HEK293 (cell line): ENCODE data around the gene AFF1.

Source experiments
- SP2 ChIP-seq: fragments of 450-650 bp; formaldehyde crosslinking; IDR thresholded peaks from 2 replicates; pipeline ENCODE4 v1.5.1; 2016; ENCODE audit warnings: missing biosample characterization, missing genetic modification characterization
- TF ChIP-seq, protein P1 (sequence below): fragments of 450-650 bp; formaldehyde crosslinking; IDR thresholded peaks from 2 replicates; pipeline ENCODE4 v1.5.1; 2016; ENCODE audit warnings: missing biosample characterization, missing genetic modification characterization

DNA sequence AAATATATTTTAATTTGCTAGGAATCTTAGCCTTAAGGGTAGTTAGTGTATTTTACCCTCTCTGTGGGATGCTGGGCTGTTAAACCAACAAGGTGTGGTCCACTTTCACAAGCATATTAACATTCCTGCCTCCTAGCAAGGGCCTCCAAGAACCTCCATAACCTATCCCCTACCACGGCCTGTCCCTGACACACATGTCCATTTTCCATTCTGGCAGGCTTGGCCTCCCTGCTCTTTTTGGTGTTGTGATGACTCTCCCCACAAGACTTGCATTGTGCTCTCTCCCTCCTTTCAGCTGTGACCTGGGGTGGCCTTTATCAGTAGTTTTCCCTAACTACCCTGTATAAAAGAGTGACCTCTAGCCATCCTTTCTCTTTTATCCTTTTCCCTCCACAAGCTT, 165.4 kb downstream of the AFF1 start:
- TF ChIP-seq, protein P1, sequence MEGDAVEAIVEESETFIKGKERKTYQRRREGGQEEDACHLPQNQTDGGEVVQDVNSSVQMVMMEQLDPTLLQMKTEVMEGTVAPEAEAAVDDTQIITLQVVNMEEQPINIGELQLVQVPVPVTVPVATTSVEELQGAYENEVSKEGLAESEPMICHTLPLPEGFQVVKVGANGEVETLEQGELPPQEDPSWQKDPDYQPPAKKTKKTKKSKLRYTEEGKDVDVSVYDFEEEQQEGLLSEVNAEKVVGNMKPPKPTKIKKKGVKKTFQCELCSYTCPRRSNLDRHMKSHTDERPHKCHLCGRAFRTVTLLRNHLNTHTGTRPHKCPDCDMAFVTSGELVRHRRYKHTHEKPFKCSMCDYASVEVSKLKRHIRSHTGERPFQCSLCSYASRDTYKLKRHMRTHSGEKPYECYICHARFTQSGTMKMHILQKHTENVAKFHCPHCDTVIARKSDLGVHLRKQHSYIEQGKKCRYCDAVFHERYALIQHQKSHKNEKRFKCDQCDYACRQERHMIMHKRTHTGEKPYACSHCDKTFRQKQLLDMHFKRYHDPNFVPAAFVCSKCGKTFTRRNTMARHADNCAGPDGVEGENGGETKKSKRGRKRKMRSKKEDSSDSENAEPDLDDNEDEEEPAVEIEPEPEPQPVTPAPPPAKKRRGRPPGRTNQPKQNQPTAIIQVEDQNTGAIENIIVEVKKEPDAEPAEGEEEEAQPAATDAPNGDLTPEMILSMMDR (tag by site-specific recombination), result no peak
- no peak for TF ChIP-seq SP2 (tag by site-specific recombination)
